ENCODE data around the gene FKBP1A.

FKBP1A gene

DNA sequence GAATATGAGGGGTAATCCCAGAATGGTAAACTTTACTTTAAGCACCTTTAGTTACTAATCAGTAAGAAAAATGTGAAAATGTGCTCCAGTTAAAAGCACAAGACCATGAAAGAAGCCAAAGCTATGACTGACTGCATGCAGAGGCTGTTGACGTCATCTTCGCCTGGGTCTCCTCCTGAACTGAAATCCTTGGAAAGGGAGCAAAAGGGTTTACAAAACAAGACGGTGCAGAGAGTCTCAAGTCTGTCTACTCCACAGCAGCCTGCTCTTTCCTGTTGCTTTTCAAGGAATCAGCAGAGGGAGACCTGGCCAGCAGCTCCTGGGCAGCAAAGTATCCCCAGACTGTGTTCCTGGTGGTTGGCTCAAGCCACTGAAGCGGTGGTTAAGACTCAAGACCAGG, 10.2 kb downstream of the FKBP1A start:
- no CpG with 5 or more reads among the region's 4 CpGs for WGBS (ENCODE audit: extremely low coverage, insufficient coverage, insufficient read length)
- H2AK5ac ChIP-seq (ENCODE audit: low read length), result no peak overlapping the region
- no peak for DNase-seq
- no peak overlapping the region for H2BK5ac ChIP-seq (ENCODE audit: low read depth, low read length, poor library complexity)
- no peak overlapping the region for H4K8ac ChIP-seq (ENCODE audit: low read depth, low read length)
- H3K36me3 ChIP-seq (ENCODE audit: control insufficient read depth in 1 of 2, insufficient read depth in 2 of 2, low read length in 2 of 2), result peaks cover 0 to 14% of the 10 kb centered on the region in 2 experiments
- no peak overlapping the region for H3K14ac ChIP-seq (ENCODE audit: low read length)
- H2AFZ ChIP-seq (ENCODE audit: insufficient read depth, low read length, poor library complexity), result no peak overlapping the region
- H2BK120ac ChIP-seq (ENCODE audit: insufficient read depth, low read length, poor library complexity), result no peak overlapping the region
- H3K4ac ChIP-seq (ENCODE audit: low read depth, low read length), result peak overlapping the region; percentile 52
- H3K79me2 ChIP-seq (ENCODE audit: control insufficient read depth, insufficient read depth, low read length, poor library complexity), result peaks cover 13% of the 10 kb centered on the region
- no peak overlapping the region for H2BK12ac ChIP-seq (ENCODE audit: low read length)
- peaks cover 4 to 12% of the 10 kb centered on the region in 2 experiments for H3K4me1 ChIP-seq (ENCODE audit: control insufficient read depth in 1 of 2, insufficient read depth in 2 of 2, low read length in 2 of 2)
- H3K23ac ChIP-seq (ENCODE audit: low read length), result no peak overlapping the region
- no peak overlapping the region for H3K27ac ChIP-seq (ENCODE audit: low read depth, low read length)
- no peaks in the 10 kb centered on the region for H3K27me3 ChIP-seq (ENCODE audit: insufficient read depth, low read length)
- H4K91ac ChIP-seq (ENCODE audit: low read depth, low read length), result no peak overlapping the region
- H3K4me2 ChIP-seq (ENCODE audit: low read length), result no peak overlapping the region
- no peak overlapping the region for H3K9ac ChIP-seq (ENCODE audit: low read length)
- H3K4me3 ChIP-seq (ENCODE audit: low read depth, low read length), result no peak overlapping the region
- no peak overlapping the region for H4K12ac ChIP-seq (ENCODE audit: low read depth, low read length)
- H3K9me3 ChIP-seq (ENCODE audit: insufficient read depth, low read depth, low read length), result no peaks in the 10 kb centered on the region
- H3K79me1 ChIP-seq (ENCODE audit: low read length), result peaks cover 2% of the 10 kb centered on the region
- H3K18ac ChIP-seq (ENCODE audit: low read length), result no peak overlapping the region

DNA sequence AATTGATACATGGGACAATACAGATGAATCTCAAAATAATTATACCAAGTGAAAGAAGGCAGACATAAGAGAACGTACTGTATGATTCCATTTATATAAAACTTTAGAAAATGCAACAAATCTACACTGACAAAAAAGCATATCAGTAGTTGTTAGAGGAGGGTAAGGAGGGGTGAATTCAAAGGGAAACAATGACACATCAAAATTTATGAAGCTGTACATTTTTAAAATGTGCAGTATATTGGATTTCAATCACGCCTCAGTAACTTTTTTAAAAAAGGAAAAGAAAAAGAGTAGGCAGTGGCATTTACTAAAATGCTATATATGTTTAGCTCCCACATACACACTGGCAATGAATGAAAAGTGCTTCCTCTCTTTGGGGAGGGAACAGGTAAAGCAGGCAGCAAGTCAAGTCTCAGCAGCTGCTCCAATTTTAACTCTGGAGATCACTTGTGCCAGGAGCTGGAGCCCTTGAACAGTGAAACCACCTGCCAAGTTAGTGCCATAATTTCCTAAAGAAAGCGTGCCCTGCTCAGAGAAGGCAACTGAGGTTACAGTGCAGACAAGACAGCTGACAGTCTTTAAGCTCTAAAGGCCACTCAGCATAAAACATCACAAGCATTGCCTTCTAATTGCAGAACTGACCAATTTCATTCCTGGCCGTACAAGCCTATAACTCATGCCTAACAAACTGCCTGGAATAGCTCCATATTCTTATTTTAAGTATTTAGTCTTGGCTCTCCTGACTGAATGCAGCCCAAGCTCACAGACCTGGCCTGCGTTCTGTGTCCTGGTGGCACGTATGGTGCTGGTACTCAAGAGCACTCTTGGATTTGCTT, 10.9 kb downstream of the FKBP1A start:
- Histone ChIP-seq H3K23ac (ENCODE audit: low read length) (no peak overlapping the region), H4K8ac (ENCODE audit: low read depth, low read length) (no peak overlapping the region), H4K91ac (ENCODE audit: low read depth, low read length) (no peak overlapping the region), H3K9me3 (ENCODE audit: insufficient read depth, low read depth, low read length) (no peaks in the 10 kb centered on the region), H2BK12ac (ENCODE audit: low read length) (no peak overlapping the region), H3K79me2 (ENCODE audit: control insufficient read depth, insufficient read depth, low read length, poor library complexity) (peaks cover 15% of the 10 kb centered on the region), H3K4me3 (ENCODE audit: low read depth, low read length) (no peak overlapping the region), H2BK120ac (ENCODE audit: insufficient read depth, low read length, poor library complexity) (no peak overlapping the region), H3K27me3 (ENCODE audit: insufficient read depth, low read length) (no peaks in the 10 kb centered on the region), H4K12ac (ENCODE audit: low read depth, low read length) (no peak overlapping the region), H3K4ac (ENCODE audit: low read depth, low read length) (peak overlapping the region; percentile 87), H3K4me1 (ENCODE audit: control insufficient read depth in 1 of 2, insufficient read depth in 2 of 2, low read length in 2 of 2) (peaks cover 10 to 18% of the 10 kb centered on the region in 2 experiments), H2AFZ (ENCODE audit: insufficient read depth, low read length, poor library complexity) (no peak overlapping the region), H3K27ac (ENCODE audit: low read depth, low read length) (no peak overlapping the region), H3K36me3 (ENCODE audit: control insufficient read depth in 1 of 2, insufficient read depth in 2 of 2, low read length in 2 of 2) (peaks cover 0 to 14% of the 10 kb centered on the region in 2 experiments), H2AK5ac (ENCODE audit: low read length) (no peak overlapping the region), H3K9ac (ENCODE audit: low read length) (no peak overlapping the region), H3K18ac (ENCODE audit: low read length) (no peak overlapping the region), H3K14ac (ENCODE audit: low read length) (no peak overlapping the region), H3K79me1 (ENCODE audit: low read length) (peaks cover 5% of the 10 kb centered on the region), H2BK5ac (ENCODE audit: low read depth, low read length, poor library complexity) (no peak overlapping the region), H3K4me2 (ENCODE audit: low read length) (no peak overlapping the region)
- no CpG with 5 or more reads among the region's 6 CpGs for WGBS (ENCODE audit: extremely low coverage, insufficient coverage, insufficient read length)
- no peak for DNase-seq

- Histone ChIP-seq H3K23ac (ENCODE audit: low read length) (no peak overlapping the region), H3K4me2 (ENCODE audit: low read length) (no peak overlapping the region), H3K9me3 (ENCODE audit: insufficient read depth, low read depth, low read length) (no peaks in the 10 kb centered on the region), H2AFZ (ENCODE audit: insufficient read depth, low read length, poor library complexity) (no peak overlapping the region), H3K79me1 (ENCODE audit: low read length) (peaks cover 5% of the 10 kb centered on the region), H2AK5ac (ENCODE audit: low read length) (no peak overlapping the region), H3K36me3 (ENCODE audit: control insufficient read depth in 1 of 2, insufficient read depth in 2 of 2, low read length in 2 of 2) (peaks cover 6 to 12% of the 10 kb centered on the region in 2 experiments), H4K8ac (ENCODE audit: low read depth, low read length) (no peak overlapping the region), H4K91ac (ENCODE audit: low read depth, low read length) (no peak overlapping the region), H4K12ac (ENCODE audit: low read depth, low read length) (no peak overlapping the region), H3K18ac (ENCODE audit: low read length) (no peak overlapping the region), H2BK5ac (ENCODE audit: low read depth, low read length, poor library complexity) (no peak overlapping the region), H3K27me3 (ENCODE audit: insufficient read depth, low read length) (no peaks in the 10 kb centered on the region), H3K9ac (ENCODE audit: low read length) (no peak overlapping the region), H3K4me1 (ENCODE audit: control insufficient read depth in 1 of 2, insufficient read depth in 2 of 2, low read length in 2 of 2) (peaks cover 16 to 25% of the 10 kb centered on the region in 2 experiments), H2BK120ac (ENCODE audit: insufficient read depth, low read length, poor library complexity) (no peak overlapping the region), H3K79me2 (ENCODE audit: control insufficient read depth, insufficient read depth, low read length, poor library complexity) (peaks cover 10% of the 10 kb centered on the region), H3K27ac (ENCODE audit: low read depth, low read length) (no peak overlapping the region), H3K14ac (ENCODE audit: low read length) (no peak overlapping the region), H2BK12ac (ENCODE audit: low read length) (no peak overlapping the region), H3K4ac (ENCODE audit: low read depth, low read length) (peak overlapping the region; percentile 39), H3K4me3 (ENCODE audit: low read depth, low read length) (no peak overlapping the region)
- no CpG with 5 or more reads among the region's 6 CpGs for WGBS (ENCODE audit: extremely low coverage, insufficient coverage, insufficient read length)
- no peak for DNase-seq
Measured at GRCh38 chr20:1378735-1379125, 14.1 kb downstream of the FKBP1A start.

DNA sequence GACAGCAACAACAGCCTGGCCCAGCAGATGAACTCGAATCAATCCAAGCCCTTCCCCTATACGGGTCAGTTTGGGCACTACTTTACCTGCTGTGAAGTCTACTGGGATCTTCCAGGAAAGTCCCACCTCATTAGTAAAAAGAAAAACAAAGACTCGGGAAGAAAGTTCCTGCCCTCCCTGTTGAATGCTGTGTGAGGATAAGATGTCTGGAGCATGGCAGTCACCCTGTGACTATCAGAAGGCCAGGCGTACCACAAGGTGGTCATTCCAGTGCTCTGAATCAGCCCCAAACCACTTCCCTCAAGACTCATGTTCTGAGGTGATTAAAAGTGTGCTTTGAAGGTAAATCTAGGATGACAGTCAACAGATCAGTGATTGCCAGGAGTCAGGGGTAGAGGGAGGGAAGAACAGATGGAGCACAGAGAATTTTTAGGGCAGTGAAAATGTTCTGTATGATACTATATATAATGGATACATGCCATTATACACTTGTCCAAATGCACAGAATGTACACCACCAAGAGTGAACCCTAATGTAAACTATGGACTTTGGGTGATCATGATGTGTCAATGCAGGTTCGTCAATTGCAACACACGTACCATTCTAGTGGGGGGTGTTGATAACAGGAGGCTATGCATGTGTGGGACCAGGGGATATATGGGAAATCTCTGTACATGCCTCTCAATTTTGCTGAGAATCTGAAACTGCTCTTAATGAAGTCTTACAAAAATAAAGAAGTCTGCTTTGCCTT, 14.7 kb downstream of the FKBP1A start:
- H4K91ac ChIP-seq (ENCODE audit: low read depth, low read length), result peak overlapping the region; percentile 46
- H3K36me3 ChIP-seq (ENCODE audit: control insufficient read depth in 1 of 2, insufficient read depth in 2 of 2, low read length in 2 of 2), result peaks cover 10 to 14% of the 10 kb centered on the region in 2 experiments
- H3K4me1 ChIP-seq (ENCODE audit: control insufficient read depth in 1 of 2, insufficient read depth in 2 of 2, low read length in 2 of 2), result peaks cover 16 to 25% of the 10 kb centered on the region in 2 experiments
- no peak overlapping the region for H4K12ac ChIP-seq (ENCODE audit: low read depth, low read length)
- peak overlapping the region; percentile 60 for H3K27ac ChIP-seq (ENCODE audit: low read depth, low read length)
- no peak overlapping the region for H3K18ac ChIP-seq (ENCODE audit: low read length)
- H3K27me3 ChIP-seq (ENCODE audit: insufficient read depth, low read length), result no peaks in the 10 kb centered on the region
- H3K14ac ChIP-seq (ENCODE audit: low read length), result no peak overlapping the region
- DNase-seq, result peak; percentile 35 to 60
- peak overlapping the region; percentile 36 for H2BK120ac ChIP-seq (ENCODE audit: insufficient read depth, low read length, poor library complexity)
- no peak overlapping the region for H2AFZ ChIP-seq (ENCODE audit: insufficient read depth, low read length, poor library complexity)
- no CpG with 5 or more reads among the region's 6 CpGs for WGBS (ENCODE audit: extremely low coverage, insufficient coverage, insufficient read length)
- peak overlapping the region; percentile 9 for H3K4me2 ChIP-seq (ENCODE audit: low read length)
- no peak overlapping the region for H3K4me3 ChIP-seq (ENCODE audit: low read depth, low read length)
- H3K23ac ChIP-seq (ENCODE audit: low read length), result no peak overlapping the region
- peak overlapping the region; percentile 84 for H3K4ac ChIP-seq (ENCODE audit: low read depth, low read length)
- H2AK5ac ChIP-seq (ENCODE audit: low read length), result peak overlapping the region; percentile 18
- H2BK12ac ChIP-seq (ENCODE audit: low read length), result no peak overlapping the region
- H3K9ac ChIP-seq (ENCODE audit: low read length), result no peak overlapping the region
- H3K9me3 ChIP-seq (ENCODE audit: insufficient read depth, low read depth, low read length), result no peaks in the 10 kb centered on the region
- H3K79me2 ChIP-seq (ENCODE audit: control insufficient read depth, insufficient read depth, low read length, poor library complexity), result peaks cover 10% of the 10 kb centered on the region
- peaks cover 5% of the 10 kb centered on the region for H3K79me1 ChIP-seq (ENCODE audit: low read length)
- peak overlapping the region; percentile 12 for H2BK5ac ChIP-seq (ENCODE audit: low read depth, low read length, poor library complexity)
- no peak overlapping the region for H4K8ac ChIP-seq (ENCODE audit: low read depth, low read length)
